Astrocyte of the cerebellum (primary cell): Measurements from ENCODE around the gene WDR75.
"Not testable (repeated sequence)": the region's sequence is repeated elsewhere in the genome, so short reads cannot be mapped to it uniquely, and the experiment has no call there.

ENCODE experiments used
- DNase-seq: peaks from one replicate; pipeline ENCODE4 v3.0.0-alpha.2; 2011; ENCODE audit warnings: low read depth
- H3K4me3 ChIP-seq: 2 replicates; pipeline ENCODE4 v1.5.1; 2011; ENCODE audit warnings: mild to moderate bottlenecking, low read depth, low read length, moderate library complexity
- CTCF ChIP-seq: IDR thresholded peaks from 2 replicates; pipeline ENCODE4 v1.5.1; 2012; ENCODE audit warnings: low read length, low read depth, moderate library complexity, mild to moderate bottlenecking; ENCODE audit errors: missing control alignments
- in situ Hi-C: cut with HindIII; loops from 2 replicates; pipeline ENCODE4 v1.10.0; 2017; ENCODE audit warnings: low sequenced_read_pairs

The WDR75 gene

GRCh38 chr2:189467593-189467992 lies 26.3 kb downstream of the WDR75 start:
- in situ Hi-C loops: loop anchor here (25.0 kb wide), 1 partner anchor 170 kb away; no protein-coding TSS in a partner anchor
- H3K4me3 ChIP-seq: no peak overlapping the region
- TF ChIP-seq CTCF: no peak
- DNase-seq: no peak

GRCh38 chr2:189474526-189474925 lies 33.3 kb downstream of the WDR75 start:
- no peak for DNase-seq
- in situ Hi-C loops: loop anchor here (25.0 kb wide), 1 partner anchor 163 kb away; no protein-coding TSS in a partner anchor
- no peak overlapping the region for H3K4me3 ChIP-seq
- no peak for TF ChIP-seq CTCF

GRCh38 chr2:189477756-189478155 lies 36.5 kb downstream of the WDR75 start:
- no peak for DNase-seq
- no peak overlapping the region for H3K4me3 ChIP-seq
- in situ Hi-C loops: no loop called here
- TF ChIP-seq CTCF: no peak

- H3K4me3 ChIP-seq, DNase-seq, in situ Hi-C loops: not testable (repeated sequence)
Observed at GRCh38 chr2:189478289-189478688, 37.0 kb downstream of the WDR75 start.

- no peak for DNase-seq
- H3K4me3 ChIP-seq: no peak overlapping the region
- in situ Hi-C loops: no loop called here
- no peak for TF ChIP-seq CTCF
Observed at GRCh38 chr2:189481071-189481470, 39.8 kb downstream of the WDR75 start.

- H3K4me3 ChIP-seq: no peak overlapping the region
- DNase-seq: no peak
- in situ Hi-C loops: no loop called here
- no peak for TF ChIP-seq CTCF
Observed at GRCh38 chr2:189483571-189483970, 42.3 kb downstream of the WDR75 start.

GRCh38 chr2:189483980-189484740 lies 42.9 kb downstream of the WDR75 start:
- in situ Hi-C loops: no loop called here
- TF ChIP-seq CTCF: no peak
- H3K4me3 ChIP-seq: no peak overlapping the region
- no peak for DNase-seq
